ENCODE results near the gene CAD.

Gene CAD

DNA sequence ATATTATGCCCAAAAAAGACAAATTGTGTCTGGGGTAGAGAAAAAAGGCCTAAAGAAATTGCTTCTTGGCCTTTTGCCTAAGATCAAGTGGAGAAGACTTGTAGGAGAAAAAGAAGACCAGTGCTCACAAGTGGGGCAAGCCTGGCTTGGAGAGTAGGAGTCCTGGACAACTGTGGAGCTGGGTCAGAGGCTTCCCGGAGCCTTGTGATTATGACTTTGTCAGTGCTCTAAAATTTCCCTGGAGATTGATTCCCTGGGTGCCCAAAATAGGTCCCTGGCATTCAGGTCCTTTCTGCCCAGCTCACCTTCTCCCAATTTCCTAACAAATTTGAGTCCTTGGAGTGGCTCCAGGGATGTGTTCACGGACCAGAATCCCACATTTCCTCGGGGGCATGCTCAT is 64.3 kb downstream of the CAD start:
- DNase-seq (ENCODE audit: low read depth in 2 of 2): no peak

DNA sequence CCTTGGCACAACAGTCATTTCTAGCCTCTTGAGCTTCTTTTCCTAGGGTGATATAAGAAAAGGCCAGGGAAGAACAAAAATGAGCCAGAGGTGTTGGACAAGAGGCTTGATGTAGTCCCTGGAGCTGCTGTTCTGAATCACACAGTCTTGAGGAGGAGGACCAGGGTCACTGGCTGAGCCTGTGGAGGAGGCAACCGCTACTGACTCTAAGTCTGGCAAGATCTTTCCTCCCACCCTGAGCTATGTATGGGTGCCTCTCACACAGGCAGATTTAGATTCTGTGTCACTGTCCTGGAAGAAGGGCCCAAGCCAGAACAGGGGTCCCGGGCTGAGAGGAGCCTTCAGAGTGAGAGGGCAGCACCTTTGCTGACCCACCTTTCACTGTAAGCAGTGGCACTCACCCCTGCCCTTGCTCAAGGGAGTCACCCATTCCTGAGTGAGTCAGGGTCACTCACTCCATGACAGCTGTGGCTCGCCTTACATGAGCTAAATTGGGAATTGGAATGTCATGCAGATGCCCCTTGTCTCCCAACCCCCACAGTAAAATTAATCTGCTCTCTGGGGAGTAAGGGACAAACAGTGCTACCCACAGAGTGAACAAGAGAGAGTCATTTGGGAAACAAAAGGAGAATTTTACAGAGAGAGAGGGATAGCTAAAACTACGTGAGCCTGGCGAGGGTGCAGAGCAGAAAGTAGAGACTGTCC is 64.8 kb downstream of the CAD start, which contains the start of gene TRIM54:
TSS of gene TRIM54 (plus strand) at position 575 of the 705 bp plus-strand sequence. CDS start 303 bp downstream, outside the sequence.
- DNase-seq (ENCODE audit: low read depth in 2 of 2): no peak

DNA sequence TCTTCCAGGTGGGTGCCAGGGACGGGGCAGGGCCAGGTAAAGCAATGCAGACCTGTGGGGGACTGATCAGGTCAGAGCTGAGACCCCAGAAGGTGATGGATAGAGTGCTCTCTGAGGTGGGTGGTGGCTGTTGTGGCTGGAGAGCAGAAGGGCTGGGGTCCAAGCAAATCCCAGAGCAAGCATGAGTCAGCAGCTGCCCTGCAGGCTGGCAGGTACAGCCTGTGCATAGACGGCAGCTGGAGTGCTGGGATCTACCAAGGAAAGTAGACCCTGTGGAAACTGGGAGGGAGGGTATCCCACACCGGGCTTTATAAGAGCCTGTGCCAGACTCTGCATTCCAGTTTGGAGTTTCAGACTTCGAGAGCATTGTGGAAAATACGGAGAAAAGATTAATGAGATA is 65.7 kb downstream of the CAD start:
- DNase-seq (ENCODE audit: low read depth in 2 of 2): no peak

DNA sequence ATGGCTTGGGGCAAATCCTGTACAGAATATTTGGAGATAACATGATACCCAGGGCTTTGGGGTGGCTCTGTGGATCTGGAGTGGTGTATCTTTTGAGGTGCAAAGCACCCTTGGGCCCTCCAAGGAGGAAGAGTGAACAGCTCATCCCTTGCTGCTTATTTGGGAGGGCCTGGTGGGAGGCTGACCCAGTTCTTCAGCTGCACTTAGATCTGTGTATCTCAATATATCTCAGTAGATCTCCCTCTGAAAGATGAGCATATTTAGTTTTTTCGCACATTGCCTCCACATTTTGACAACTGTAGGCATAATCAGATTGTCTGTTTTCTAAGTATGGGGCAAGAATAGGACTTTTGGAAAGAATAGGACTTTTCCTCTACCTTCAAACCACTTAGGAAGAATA is 67.8 kb downstream of the CAD start:
- no peak for DNase-seq (ENCODE audit: low read depth in 2 of 2)

DNA sequence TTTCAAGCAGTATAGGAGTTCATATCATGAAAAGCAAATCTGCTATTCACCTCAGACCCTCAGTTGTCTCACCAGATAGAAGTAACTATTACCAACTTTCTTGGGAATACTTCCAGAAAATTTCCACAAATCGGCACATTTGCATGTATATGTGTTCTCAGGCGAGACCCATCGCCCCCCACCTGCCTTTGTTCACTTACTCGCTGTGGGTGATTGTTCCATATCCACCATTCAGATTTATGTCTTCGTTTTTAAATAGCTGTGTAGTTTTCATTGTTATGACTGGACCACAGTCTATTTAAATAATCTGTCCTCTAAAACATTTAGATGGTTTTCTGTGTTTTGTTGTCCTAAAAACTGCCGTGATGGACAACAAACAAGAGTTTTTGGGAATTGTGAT is 68.3 kb downstream of the CAD start:
- no peak for DNase-seq (ENCODE audit: low read depth in 2 of 2)

DNA sequence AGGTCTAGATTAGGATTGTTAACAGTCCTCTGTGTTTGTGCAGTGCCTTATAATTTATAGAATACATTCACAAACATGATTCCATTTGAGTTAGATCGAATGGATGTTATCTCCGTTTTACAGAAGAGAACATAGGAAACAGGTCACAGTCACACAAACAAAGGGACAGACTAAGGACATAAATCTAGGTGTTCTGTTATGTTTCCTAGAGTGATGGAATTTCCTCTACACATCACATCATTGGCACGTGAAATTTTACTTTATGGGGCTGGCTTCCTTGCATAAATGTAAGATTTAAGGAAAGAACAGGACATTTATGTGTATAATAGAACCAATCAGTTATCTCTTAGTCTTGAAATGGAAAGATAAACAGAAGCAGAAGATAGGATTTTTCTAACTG is 71.4 kb downstream of the CAD start:
- no peak for DNase-seq (ENCODE audit: low read depth in 2 of 2)

DNA sequence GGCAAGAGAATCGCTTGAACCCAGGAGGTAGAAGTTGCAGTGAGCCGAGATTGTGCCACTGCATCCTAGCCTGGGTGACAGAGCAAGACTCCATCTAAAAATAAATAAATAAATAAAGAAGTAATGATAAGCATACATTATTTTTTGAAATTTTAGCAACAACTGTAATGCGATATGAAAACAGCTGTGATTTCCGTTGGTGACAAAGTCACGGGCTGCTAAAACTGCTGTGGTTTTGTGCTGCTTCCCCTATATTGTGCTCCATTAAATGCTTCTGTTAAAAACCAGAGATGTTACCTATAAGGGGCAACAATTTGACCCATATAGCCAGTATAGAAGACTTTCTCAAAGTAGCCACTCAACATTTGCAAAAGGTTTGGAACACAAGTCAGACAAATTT is 73.4 kb downstream of the CAD start:
- no peak for DNase-seq (ENCODE audit: low read depth in 2 of 2)

DNA sequence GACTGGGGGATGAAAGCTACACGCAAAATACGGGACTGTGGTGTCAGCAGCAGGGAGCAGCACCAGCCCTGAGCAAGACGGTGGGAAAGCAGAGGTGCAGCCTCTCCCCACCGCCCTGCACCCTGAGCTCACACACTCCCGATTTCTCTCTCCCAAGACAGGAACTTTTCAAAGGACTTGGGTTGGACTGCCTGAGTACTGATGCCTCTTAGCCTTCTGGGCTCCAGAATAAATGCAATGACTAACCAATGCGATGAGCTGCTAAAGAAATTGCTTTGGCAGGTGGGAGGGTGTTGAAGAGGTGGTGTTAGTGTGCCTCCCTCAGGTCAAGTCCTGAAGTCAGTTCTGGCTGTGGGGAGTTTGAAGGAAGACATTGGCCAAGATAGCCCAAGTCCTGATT is 74.7 kb downstream of the CAD start:
- no peak for DNase-seq (ENCODE audit: low read depth in 2 of 2)

Data from stimulated activated CD8-positive, alpha-beta memory T cell treated with anti-CD3 and anti-CD28 coated beads, Interleukin-15, amount 100 ng/mL, for 4 hours (primary cell).